H9 (cell line): Measurements from ENCODE around the gene MAP2K3. TPM values are rescaled to one million over a fixed set of nuclear protein-coding genes. Genes with fewer than 3 reads are reported as not detected.

Experiments used
- DNase-seq: peaks from one replicate; pipeline ENCODE4 v3.0.0-alpha.2; 2017
- H2AFZ ChIP-seq: one replicate; pipeline ENCODE4 v1.6.1; 2013; ENCODE audit warnings: mild to moderate bottlenecking, low read length, control low read depth, moderate library complexity
- H2AK5ac ChIP-seq: 2 replicates; pipeline ENCODE4 v1.6.1; 2013; ENCODE audit warnings: low read length, control low read depth, mixed read lengths; ENCODE audit not compliant: insufficient read length
- H2BK120ac ChIP-seq: one replicate; pipeline ENCODE4 v1.6.1; 2013; ENCODE audit warnings: low read depth, mild to moderate bottlenecking, low read length, control low read depth, inconsistent platforms; ENCODE audit not compliant: poor library complexity, severe bottlenecking
- H2BK12ac ChIP-seq: 2 replicates; pipeline ENCODE4 v1.6.1; 2013; ENCODE audit warnings: low read length, control low read depth, mixed read lengths, low read depth; ENCODE audit not compliant: insufficient read length
- H2BK15ac ChIP-seq: 2 replicates; pipeline ENCODE4 v1.6.1; 2013; ENCODE audit warnings: low read depth, low read length, control low read depth
- H2BK20ac ChIP-seq: one replicate; pipeline ENCODE4 v1.6.1; 2013; ENCODE audit warnings: low read depth, mild to moderate bottlenecking, low read length, control low read depth, inconsistent platforms; ENCODE audit not compliant: poor library complexity, severe bottlenecking
- H2BK5ac ChIP-seq: 2 replicates; pipeline ENCODE4 v1.6.1; 2013; ENCODE audit warnings: low read length, control low read depth, mixed read lengths; ENCODE audit not compliant: insufficient read length
- H3K14ac ChIP-seq: 2 replicates; pipeline ENCODE4 v1.6.1; 2013; ENCODE audit warnings: low read length, control low read depth; ENCODE audit not compliant: insufficient read depth
- H3K18ac ChIP-seq: 2 replicates; pipeline ENCODE4 v1.6.1; 2013; ENCODE audit warnings: low read depth, mild to moderate bottlenecking, mixed read lengths, low read length, control low read depth; ENCODE audit not compliant: insufficient read length
- H3K23ac ChIP-seq: 2 replicates; pipeline ENCODE4 v1.6.1; 2013; ENCODE audit warnings: low read length, control low read depth, mixed read lengths, low read depth; ENCODE audit not compliant: insufficient read length
- H3K23me2 ChIP-seq: 2 replicates; pipeline ENCODE4 v1.6.1; 2013; ENCODE audit warnings: low read depth, mild to moderate bottlenecking, mixed read lengths, low read length, control low read depth; ENCODE audit not compliant: insufficient read length, poor library complexity, severe bottlenecking
- H3K27ac ChIP-seq: 2 replicates; pipeline ENCODE4 v1.5.1; 2013; ENCODE audit warnings: low read length, control low read depth, mixed read lengths, low read depth; ENCODE audit not compliant: insufficient read length
- H3K27me3 ChIP-seq: 2 replicates; pipeline ENCODE4 v1.6.1; 2013; ENCODE audit warnings: low read length, control low read depth, inconsistent platforms; ENCODE audit not compliant: insufficient read depth
- H3K4ac ChIP-seq: 2 replicates; pipeline ENCODE4 v1.6.1; 2013; ENCODE audit warnings: low read depth, mild to moderate bottlenecking, control low read depth, inconsistent platforms, low read length, moderate library complexity
- H3K4me1 ChIP-seq: 2 replicates; pipeline ENCODE4 v1.6.1; 2013; ENCODE audit warnings: low read length, control low read depth, inconsistent platforms; ENCODE audit not compliant: insufficient read depth
- H3K4me2 ChIP-seq: 2 replicates; pipeline ENCODE4 v1.6.1; 2013; ENCODE audit warnings: low read length, control low read depth, mixed read lengths; ENCODE audit not compliant: insufficient read length, insufficient read depth
- H3K56ac ChIP-seq: 2 replicates; pipeline ENCODE4 v1.6.1; 2013; ENCODE audit warnings: low read depth, mild to moderate bottlenecking, mixed read lengths, low read length, control low read depth; ENCODE audit not compliant: insufficient read length
- H3K79me1 ChIP-seq: 2 replicates; pipeline ENCODE4 v1.6.1; 2013; ENCODE audit warnings: low read depth, mild to moderate bottlenecking, moderate library complexity, low read length, control low read depth, inconsistent platforms; ENCODE audit not compliant: insufficient read depth, poor library complexity, severe bottlenecking
- H3K79me2 ChIP-seq: 2 replicates; pipeline ENCODE4 v1.6.1; 2013; ENCODE audit warnings: low read length, control low read depth, inconsistent platforms; ENCODE audit not compliant: insufficient read depth
- H3K9ac ChIP-seq: 2 replicates; pipeline ENCODE4 v1.6.1; 2013; ENCODE audit warnings: low read length, control low read depth, mixed read lengths; ENCODE audit not compliant: insufficient read length; ENCODE audit errors: extremely low read depth
- H3K9me3 ChIP-seq: one replicate; pipeline ENCODE4 v1.6.1; 2013; ENCODE audit warnings: low read depth, low read length, inconsistent platforms; ENCODE audit not compliant: control insufficient read depth
- H3T11ph ChIP-seq: one replicate; pipeline ENCODE4 v1.6.1; 2013; ENCODE audit warnings: mild to moderate bottlenecking, low read length, control low read depth, inconsistent platforms
- H4K20me1 ChIP-seq: one replicate; pipeline ENCODE4 v1.6.1; 2013; ENCODE audit not compliant: control insufficient read depth, insufficient read length, insufficient read depth
- H4K5ac ChIP-seq: 2 replicates; pipeline ENCODE4 v1.6.1; 2013; ENCODE audit warnings: low read depth, mild to moderate bottlenecking, mixed read lengths, low read length, control low read depth; ENCODE audit not compliant: insufficient read length
- H4K8ac ChIP-seq: replicated peaks from 2 replicates; pipeline ENCODE4 v1.6.1; 2013; ENCODE audit warnings: low read length, control low read depth, mixed read lengths, low read depth; ENCODE audit not compliant: insufficient read length
- H4K91ac ChIP-seq: 2 replicates; pipeline ENCODE4 v1.6.1; 2013; ENCODE audit warnings: low read depth, mild to moderate bottlenecking, moderate library complexity, mixed read lengths, low read length, control low read depth; ENCODE audit not compliant: insufficient read length
- H3K27ac Mint-ChIP-seq, 3 experiments: 2 replicates in 2 of 3; 3 replicates in 1 of 3; pipeline ENCODE4 v1.8.0; 2020 to 2021; ENCODE audit warnings: mixed read lengths in 3 of 3, mild to moderate bottlenecking in 1 of 3, moderate library complexity in 1 of 3
- H3K27me3 Mint-ChIP-seq: 2 replicates; pipeline ENCODE4 v1.8.0; 2021; ENCODE audit warnings: low read depth, mild to moderate bottlenecking, moderate library complexity, mixed read lengths
- H3K36me3 Mint-ChIP-seq, 3 experiments: 2 replicates in 2 of 3; 3 replicates in 1 of 3; pipeline ENCODE4 v1.8.0; 2020 to 2021; ENCODE audit warnings: low read depth in 3 of 3, mixed read lengths in 3 of 3; ENCODE audit not compliant: insufficient read depth in 1 of 3
- H3K4me1 Mint-ChIP-seq, 2 experiments: 2 replicates each; pipeline ENCODE4 v1.8.0; 2020; ENCODE audit warnings: mixed read lengths in 2 of 2
- H3K4me3 Mint-ChIP-seq, 2 experiments: 2 replicates in 1 of 2; 3 replicates in 1 of 2; pipeline ENCODE4 v1.8.0; 2020 to 2021; ENCODE audit warnings: mild to moderate bottlenecking in 2 of 2, mixed read lengths in 2 of 2, moderate library complexity in 1 of 2
- H3K9me3 Mint-ChIP-seq, 2 experiments: 2 replicates in 1 of 2; 3 replicates in 1 of 2; pipeline ENCODE4 v1.8.0; 2020; ENCODE audit warnings: mild to moderate bottlenecking in 2 of 2, mixed read lengths in 2 of 2, moderate library complexity in 1 of 2
- CTCF ChIP-seq: fragments of 200-600 bp; sonication (generic); conservative IDR thresholded peaks from 3 replicates; pipeline ENCODE4 v1.8.0; 2021; ENCODE audit warnings: antibody characterized with exemption, mild to moderate bottlenecking
- WGBS: extraction: QIAGEN DNeasy Blood & Tissue Kit; methylation state at CpG from one replicate; pipeline ENCODE4 v1.1.7; 2013; ENCODE audit warnings: missing lambda C conversion rate, low lambda C conversion rate, mixed read lengths; ENCODE audit not compliant: insufficient read length; ENCODE audit errors: extremely low coverage; 5-methylcytosine and 5-hydroxymethylcytosine counted together
- total RNA-seq: library from RNA; stranded (reverse); gene quantifications from 2 replicates; pipeline ENCODE4 v1.2.1, GENCODE V29; 2021

Gene MAP2K3
- total RNA-seq, 1 experiment from 2014 or later, result 26.1 TPM

GRCh38 chr17:21286066-21286770, 1.7 kb downstream of the MAP2K3 start:
- Mint-ChIP-seq H3K4me1 (peaks cover 21 to 22% of the 10 kb centered on the region in 2 experiments), H3K27me3 (peaks cover 31% of the 10 kb centered on the region), H3K4me3 (peak overlapping the region; percentile 80 to 92), H3K9me3 (peaks cover 4 to 5% of the 10 kb centered on the region in 2 experiments), H3K36me3 (peaks cover 0 to 7% (median 0%) of the 10 kb centered on the region in 3 experiments; a peak in 3 of 7 replicates), H3K27ac (peak overlapping the region in 1 of 3 experiments; percentile 16; a peak in 1 of 7 replicates)
- Histone ChIP-seq H3K4me1 (no peaks in the 10 kb centered on the region), H3K79me2 (no peaks in the 10 kb centered on the region; the same call in 1 of the 2 replicates), H4K20me1 (no peaks in the 10 kb centered on the region), H3K4ac (no peak overlapping the region), H2BK5ac (no peak overlapping the region), H2BK120ac (no peak overlapping the region), H2BK12ac (no peak overlapping the region), H3K9me3 (no peaks in the 10 kb centered on the region), H2BK15ac (no peak overlapping the region), H3K9ac (no peak overlapping the region), H4K8ac (no peak overlapping the region), H3K18ac (no peak overlapping the region), H3K79me1 (no peaks in the 10 kb centered on the region), H3K56ac (no peak overlapping the region), H3K4me2 (peak overlapping the region; percentile 80), H3K14ac (no peak overlapping the region), H3K23ac (no peak overlapping the region), H3K27me3 (peaks cover 7% of the 10 kb centered on the region; the same call in 1 of the 2 replicates), H4K5ac (no peak overlapping the region), H2AFZ (no peak overlapping the region), H2AK5ac (no peak overlapping the region), H4K91ac (no peak overlapping the region), H3K23me2 (peaks cover 15% of the 10 kb centered on the region), H3T11ph (no peak overlapping the region), H2BK20ac (no peak overlapping the region), H3K27ac (no peak overlapping the region)
- TF ChIP-seq CTCF, result no peak
- DNase-seq, result no peak
- WGBS, result no CpG with 5 or more reads among the region's 16 CpGs
